ENCODE data around the gene SLC26A2. TPM values are rescaled to one million over a fixed set of nuclear protein-coding genes. Genes with fewer than 3 reads are reported as not detected.

The SLC26A2 gene
- total RNA-seq, 1 experiment from 2014 or later, result 10.8 TPM

- H3K27ac ChIP-seq (ENCODE audit: low read length), result no peak overlapping the region
These were observed 5.8 kb upstream of the SLC26A2 start for GRCh38 chr5:149954798-149955197.

DNA sequence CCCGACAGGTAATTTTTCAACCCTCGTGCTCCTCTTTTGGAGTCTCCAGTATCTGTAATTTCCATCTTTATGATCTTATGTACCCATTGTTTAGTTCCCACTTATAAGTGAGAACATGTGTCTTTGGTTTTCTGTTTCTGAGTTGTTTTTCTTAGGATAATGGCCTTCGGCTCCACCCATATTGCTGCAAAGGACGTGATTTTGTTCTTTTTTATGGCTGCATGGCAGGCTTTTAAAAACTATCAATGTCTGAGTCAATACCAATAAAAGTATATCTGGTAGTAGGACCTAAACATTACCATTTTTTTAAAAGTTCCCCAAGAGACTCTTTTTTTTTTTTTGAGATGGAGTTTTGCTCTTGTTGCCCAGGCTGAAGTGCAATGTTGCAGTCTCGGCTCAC is 3.9 kb upstream of the SLC26A2 start:
- Histone ChIP-seq H2AFZ (ENCODE audit: low read length) (0 out of 2 replicates have a peak overlapping the region, but pooled peaks have one; percentile 22), H3K27me3 (ENCODE audit: low read length) (no peaks in the 10 kb centered on the region), H4K20me1 (ENCODE audit: low read length) (no peaks in the 10 kb centered on the region), H3K4me1 (ENCODE audit: insufficient read depth, low read length) (peaks cover 31% of the 10 kb centered on the region), H3K27ac (ENCODE audit: low read length) (0 out of 2 replicates have a peak overlapping the region, but pooled peaks have one; percentile 10), H3K4me2 (ENCODE audit: low read length) (peak overlapping the region; percentile 33), H3K9me2 (replicated peaks; ENCODE audit: low read length) (no peaks in the 10 kb centered on the region), H3F3A (ENCODE audit: low read length, unreplicated experiment) (no peaks in the 10 kb centered on the region), H3K9me3 (ENCODE audit: low read length) (no peaks in the 10 kb centered on the region), H3K4me3 (ENCODE audit: low read length) (no peak overlapping the region), H3K36me3 (ENCODE audit: low read depth, low read length) (no peaks in the 10 kb centered on the region), H3K9ac (ENCODE audit: low read length) (no peak overlapping the region), H3K79me2 (ENCODE audit: low read length) (peaks cover 6% of the 10 kb centered on the region; the same call in 1 of the 2 replicates)
- TF ChIP-seq EZH2 (IDR thresholded peaks at IDR 0.05; ENCODE audit: low read length, unreplicated experiment), result no peak
- TF ChIP-seq EZH2phosphoT487 (IDR thresholded peaks at IDR 0.05; ENCODE audit: borderline replicate concordance, low read length), result no peak
- TF ChIP-seq CTCF (conservative IDR thresholded peaks at IDR 0.05; ENCODE audit: low read depth, low read length), result no peak
- ChIA-PET CTCF (interaction anchor here (0.7 to 1.5 kb wide), 2 partner anchors 20 to 389 kb away, joined by 3 to 4 read pairs; no protein-coding TSS in a partner anchor), POLR2A (ENCODE audit: unreplicated experiment) (interaction anchor here (0.6 kb wide), 1 partner anchor 61 kb away, joined by 3 read pairs; no protein-coding TSS in a partner anchor)
- peak; percentile 74 for DNase-seq
- ATAC-seq, result peak; percentile 2; the same call in 1 of the 2 replicates
- intact Hi-C loops (cut with micrococcal nuclease), result loop anchor here (1.0 kb wide), 1 partner anchor 17 kb away; no protein-coding TSS in a partner anchor
- BruUV-seq (replicated peaks), result no TSS peak

More at GRCh38 chr5:149954798-149955197, 5.8 kb upstream of the SLC26A2 start:
- BruUV-seq (replicated peaks), result no TSS peak
- ChIA-PET POLR2A (ENCODE audit: unreplicated experiment) (no interaction called here), CTCF (no interaction called here)
- DNase-seq (no peak), ATAC-seq (no peak)
- no peak overlapping the region for H2AFZ ChIP-seq (ENCODE audit: low read length)
- no peaks in the 10 kb centered on the region for H3K79me2 ChIP-seq (ENCODE audit: low read length)
- H3K4me3 ChIP-seq (ENCODE audit: low read length), result no peak overlapping the region
- TF ChIP-seq CTCF (conservative IDR thresholded peaks at IDR 0.05; ENCODE audit: low read depth, low read length), result no peak
- no peak for TF ChIP-seq EZH2phosphoT487 (IDR thresholded peaks at IDR 0.05; ENCODE audit: borderline replicate concordance, low read length)
- no peak for TF ChIP-seq EZH2 (IDR thresholded peaks at IDR 0.05; ENCODE audit: low read length, unreplicated experiment)
- no peaks in the 10 kb centered on the region for H3K9me3 ChIP-seq (ENCODE audit: low read length)
- H3K4me2 ChIP-seq (ENCODE audit: low read length), result no peak overlapping the region
- no peak overlapping the region for H3K9ac ChIP-seq (ENCODE audit: low read length)
- H3K27me3 ChIP-seq (ENCODE audit: low read length), result no peaks in the 10 kb centered on the region
- H3K36me3 ChIP-seq (ENCODE audit: low read depth, low read length), result no peaks in the 10 kb centered on the region
- peaks cover 18% of the 10 kb centered on the region for H3K4me1 ChIP-seq (ENCODE audit: insufficient read depth, low read length)
- intact Hi-C loops (cut with micrococcal nuclease), result no loop called here
- no peaks in the 10 kb centered on the region for H3F3A ChIP-seq (ENCODE audit: low read length, unreplicated experiment)
- H3K9me2 ChIP-seq (replicated peaks; ENCODE audit: low read length), result no peaks in the 10 kb centered on the region
- H4K20me1 ChIP-seq (ENCODE audit: low read length), result no peaks in the 10 kb centered on the region

DNA sequence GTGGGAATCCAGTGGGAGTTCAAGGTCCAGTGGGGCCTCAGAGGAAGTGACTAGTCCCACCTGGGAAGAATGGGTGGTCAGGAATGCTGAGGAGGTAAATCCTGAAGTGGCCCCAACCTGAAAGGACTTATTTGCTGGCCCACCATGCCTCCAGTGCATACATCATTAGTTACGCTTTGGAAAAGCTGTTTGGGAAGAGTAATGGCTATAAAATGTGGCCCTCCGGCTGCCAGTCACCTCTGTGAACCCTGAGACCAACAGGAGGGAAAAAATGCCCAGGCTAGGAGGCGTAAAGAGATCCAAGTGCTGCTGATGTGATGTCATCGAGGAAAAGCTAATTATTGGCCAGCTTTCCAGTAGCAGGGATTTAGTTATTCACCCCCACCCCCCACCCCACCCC is 2.7 kb upstream of the SLC26A2 start:
- H3K9me3 ChIP-seq (ENCODE audit: low read length), result no peaks in the 10 kb centered on the region
- no peak overlapping the region for H2AFZ ChIP-seq (ENCODE audit: low read length)
- no peak for ATAC-seq
- peak; percentile 18 for DNase-seq
- ChIA-PET POLR2A (ENCODE audit: unreplicated experiment) (interaction anchor here (0.6 kb wide), 1 partner anchor 42 kb away, joined by 3 read pairs; the partner anchor contains the start of gene TIGD6), CTCF (interaction anchor here (0.6 to 1.5 kb wide), 3 partner anchors 21 to 120 kb away, joined by 3 to 4 read pairs (median 3); no protein-coding TSS in a partner anchor)
- H3K36me3 ChIP-seq (ENCODE audit: low read depth, low read length), result no peaks in the 10 kb centered on the region
- no TSS peak for BruUV-seq (replicated peaks)
- no peaks in the 10 kb centered on the region for H3K27me3 ChIP-seq (ENCODE audit: low read length)
- no peaks in the 10 kb centered on the region for H3K9me2 ChIP-seq (replicated peaks; ENCODE audit: low read length)
- intact Hi-C loops (cut with micrococcal nuclease), result no loop called here
- H3F3A ChIP-seq (ENCODE audit: low read length, unreplicated experiment), result no peaks in the 10 kb centered on the region
- no peaks in the 10 kb centered on the region for H4K20me1 ChIP-seq (ENCODE audit: low read length)
- no peak overlapping the region for H3K4me2 ChIP-seq (ENCODE audit: low read length)
- TF ChIP-seq CTCF (conservative IDR thresholded peaks at IDR 0.05; ENCODE audit: low read depth, low read length), result no peak
- no peak for TF ChIP-seq EZH2 (IDR thresholded peaks at IDR 0.05; ENCODE audit: low read length, unreplicated experiment)
- TF ChIP-seq EZH2phosphoT487 (IDR thresholded peaks at IDR 0.05; ENCODE audit: borderline replicate concordance, low read length), result no peak
- no peak overlapping the region for H3K9ac ChIP-seq (ENCODE audit: low read length)
- H3K4me3 ChIP-seq (ENCODE audit: low read length), result no peak overlapping the region
- H3K27ac ChIP-seq (ENCODE audit: low read length), result no peak overlapping the region
- peaks cover 6% of the 10 kb centered on the region; the same call in 1 of the 2 replicates for H3K79me2 ChIP-seq (ENCODE audit: low read length)
- H3K4me1 ChIP-seq (ENCODE audit: insufficient read depth, low read length), result peaks cover 31% of the 10 kb centered on the region

All from PC-3 (cell line).